ENCODE results near the gene FAM163B. TPM values are rescaled to one million over a fixed set of nuclear protein-coding genes. Genes with fewer than 3 reads are reported as not detected.

FAM163B gene
- total RNA-seq, 2 donors from 2014 or later: not detected

DNA sequence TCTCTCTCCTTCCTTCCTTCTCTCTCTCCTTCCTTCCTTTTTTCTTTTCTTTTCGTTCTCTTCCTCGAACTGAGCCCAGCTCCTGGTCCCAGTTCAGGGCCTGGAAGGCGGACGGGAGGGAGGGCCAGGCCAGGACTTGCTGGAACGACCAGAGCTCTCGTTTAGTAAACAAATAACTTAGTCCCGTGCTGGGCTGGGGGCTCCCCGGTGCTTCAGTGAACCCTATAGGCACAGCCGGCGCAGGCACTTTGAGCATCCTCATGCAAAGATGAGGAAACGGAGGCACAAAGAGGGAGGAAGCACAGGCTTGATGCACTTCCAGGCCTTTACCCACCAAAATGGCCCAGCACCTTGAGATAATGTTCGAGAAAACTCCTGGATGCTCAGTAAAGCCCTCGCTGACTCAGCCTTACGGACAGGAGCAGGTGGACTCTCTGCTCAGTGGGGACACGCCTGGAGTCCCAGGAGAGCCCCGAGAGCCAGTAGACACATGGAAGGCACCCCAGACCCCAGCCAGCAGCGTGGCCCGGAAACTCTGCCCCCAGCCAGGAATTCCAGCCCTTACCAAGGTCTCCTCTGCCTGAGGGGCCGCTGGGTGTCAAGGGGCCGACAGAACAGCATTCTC is 18.8 kb downstream of the FAM163B start:
- DNase-seq (ENCODE audit: low spot score) (no peak), ATAC-seq (ENCODE audit: insufficient number of reproducible peaks, low FRiP score, low read depth) (no peak)
- Histone ChIP-seq H3K4me1 (ENCODE audit: control insufficient read depth in 1 of 2, low read depth in 2 of 2) (peaks cover 0 to 8% of the 10 kb centered on the region in 2 donors), H3K27ac (no peak overlapping the region), H3K36me3 (no peaks in the 10 kb centered on the region), H3K9me3 (no peaks in the 10 kb centered on the region), H3K27me3 (replicated peaks; ENCODE audit: insufficient read depth) (peaks cover 12% of the 10 kb centered on the region), H3K4me3 (no peak overlapping the region)
- TF ChIP-seq, protein P1, sequence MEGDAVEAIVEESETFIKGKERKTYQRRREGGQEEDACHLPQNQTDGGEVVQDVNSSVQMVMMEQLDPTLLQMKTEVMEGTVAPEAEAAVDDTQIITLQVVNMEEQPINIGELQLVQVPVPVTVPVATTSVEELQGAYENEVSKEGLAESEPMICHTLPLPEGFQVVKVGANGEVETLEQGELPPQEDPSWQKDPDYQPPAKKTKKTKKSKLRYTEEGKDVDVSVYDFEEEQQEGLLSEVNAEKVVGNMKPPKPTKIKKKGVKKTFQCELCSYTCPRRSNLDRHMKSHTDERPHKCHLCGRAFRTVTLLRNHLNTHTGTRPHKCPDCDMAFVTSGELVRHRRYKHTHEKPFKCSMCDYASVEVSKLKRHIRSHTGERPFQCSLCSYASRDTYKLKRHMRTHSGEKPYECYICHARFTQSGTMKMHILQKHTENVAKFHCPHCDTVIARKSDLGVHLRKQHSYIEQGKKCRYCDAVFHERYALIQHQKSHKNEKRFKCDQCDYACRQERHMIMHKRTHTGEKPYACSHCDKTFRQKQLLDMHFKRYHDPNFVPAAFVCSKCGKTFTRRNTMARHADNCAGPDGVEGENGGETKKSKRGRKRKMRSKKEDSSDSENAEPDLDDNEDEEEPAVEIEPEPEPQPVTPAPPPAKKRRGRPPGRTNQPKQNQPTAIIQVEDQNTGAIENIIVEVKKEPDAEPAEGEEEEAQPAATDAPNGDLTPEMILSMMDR (IDR thresholded peaks at IDR 0.05): no peak

DNA sequence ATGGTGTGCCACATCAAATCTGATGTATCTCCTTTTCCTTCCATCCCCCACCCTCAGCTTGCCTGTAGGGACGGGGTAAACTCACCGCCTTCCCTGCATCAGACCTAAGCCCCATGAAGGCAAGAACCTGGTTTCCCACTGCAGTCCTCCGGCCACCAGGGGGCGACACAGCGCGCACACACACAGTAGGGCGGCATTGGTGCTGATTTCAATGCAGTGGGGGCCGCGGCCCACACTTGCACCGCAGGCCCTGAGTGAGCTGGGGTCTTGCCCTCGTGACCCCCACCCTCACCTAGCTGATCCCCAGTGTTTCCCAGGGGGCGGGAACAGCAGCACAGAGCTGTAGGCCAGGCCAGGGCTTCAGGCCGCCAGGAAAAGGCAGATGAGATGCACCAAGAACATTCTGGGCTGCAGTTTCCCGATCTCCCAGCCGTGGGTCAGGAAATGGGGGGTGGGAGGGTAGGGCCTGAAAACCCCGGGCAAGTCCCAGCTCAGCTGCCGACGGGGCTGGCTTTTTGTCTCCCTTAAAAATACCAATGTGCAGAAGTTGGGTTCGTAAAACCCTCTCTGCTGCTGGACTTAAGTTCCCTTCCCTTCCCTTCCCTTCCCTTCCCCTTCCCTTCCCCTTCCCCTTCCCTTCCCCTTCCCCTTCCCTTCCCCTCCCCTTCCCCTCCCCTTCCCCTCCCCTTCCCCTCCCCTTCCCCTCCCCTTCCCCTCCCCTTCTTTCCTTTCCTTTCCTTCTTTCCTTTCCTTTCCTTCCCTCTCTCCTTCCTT is 19.5 kb downstream of the FAM163B start:
- Histone ChIP-seq H3K4me3 (no peak overlapping the region), H3K4me1 (ENCODE audit: control insufficient read depth in 1 of 2, low read depth in 2 of 2) (peaks cover 4 to 15% of the 10 kb centered on the region in 2 donors), H3K9me3 (no peaks in the 10 kb centered on the region), H3K27ac (no peak overlapping the region), H3K36me3 (no peaks in the 10 kb centered on the region), H3K27me3 (replicated peaks; ENCODE audit: insufficient read depth) (peaks cover 12% of the 10 kb centered on the region)
- TF ChIP-seq, protein P1 (IDR thresholded peaks at IDR 0.05): no peak
- DNase-seq (ENCODE audit: low spot score) (no peak), ATAC-seq (ENCODE audit: insufficient number of reproducible peaks, low FRiP score, low read depth) (no peak)

DNA sequence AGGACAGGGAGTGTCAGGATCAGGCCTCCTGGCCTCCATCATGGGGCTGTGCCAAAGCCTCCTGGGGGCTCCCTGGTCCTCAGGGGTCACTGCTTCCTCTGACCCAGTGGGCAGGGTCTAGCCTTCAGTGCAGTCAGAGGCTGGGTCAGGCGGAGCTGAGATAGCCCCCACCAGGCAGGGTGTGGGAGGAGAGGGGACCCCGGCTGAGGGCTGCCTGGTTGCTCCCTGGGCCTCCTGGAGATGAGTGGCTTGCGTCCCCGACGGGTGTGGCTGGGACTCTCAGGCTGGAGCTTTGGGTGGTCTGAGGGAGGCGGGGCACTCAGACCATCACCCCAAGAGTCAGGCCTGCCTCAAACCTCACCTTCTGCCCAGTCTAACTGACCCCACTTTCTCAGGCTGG is 21.7 kb downstream of the FAM163B start:
- TF ChIP-seq, protein P1 (IDR thresholded peaks at IDR 0.05): no peak
- no peak for ATAC-seq (ENCODE audit: insufficient number of reproducible peaks, low FRiP score, low read depth)
- Histone ChIP-seq H3K27ac (no peak overlapping the region), H3K27me3 (replicated peaks; ENCODE audit: insufficient read depth) (peaks cover 20% of the 10 kb centered on the region), H3K4me3 (no peak overlapping the region), H3K9me3 (no peaks in the 10 kb centered on the region), H3K36me3 (no peaks in the 10 kb centered on the region), H3K4me1 (ENCODE audit: control insufficient read depth in 1 of 2, low read depth in 2 of 2) (peaks cover 9 to 27% of the 10 kb centered on the region in 2 donors)
- DNase-seq (ENCODE audit: low spot score): no peak

DNA sequence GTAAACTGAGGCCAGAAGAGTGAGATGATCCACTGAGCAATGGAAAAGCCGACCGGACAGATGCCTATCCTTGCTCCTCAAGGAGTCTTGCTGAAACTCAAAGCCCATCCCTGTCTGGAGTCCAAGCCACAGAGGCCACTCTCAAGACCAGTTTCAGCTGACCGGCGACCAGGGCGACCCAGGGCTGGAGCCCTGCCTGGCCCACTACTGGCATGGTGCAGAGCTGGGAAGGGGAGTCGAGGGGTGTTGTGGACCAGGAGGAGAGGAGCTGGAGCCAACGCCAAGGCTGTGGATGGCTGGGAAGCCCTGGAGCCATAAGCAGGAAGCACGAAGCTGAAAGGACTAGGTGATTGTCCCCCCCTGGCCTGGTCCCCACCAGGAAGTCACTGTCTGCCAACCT is 22.1 kb downstream of the FAM163B start:
- H3K4me3 ChIP-seq: no peak overlapping the region
- H3K27ac ChIP-seq: no peak overlapping the region
- ATAC-seq (ENCODE audit: insufficient number of reproducible peaks, low FRiP score, low read depth): no peak

More for the DNA sequence above, 22.1 kb downstream of the FAM163B start:
- H3K27me3 ChIP-seq (replicated peaks; ENCODE audit: insufficient read depth): peaks cover 20% of the 10 kb centered on the region
- no peaks in the 10 kb centered on the region for H3K36me3 ChIP-seq
- H3K9me3 ChIP-seq: no peaks in the 10 kb centered on the region
- H3K4me1 ChIP-seq (ENCODE audit: control insufficient read depth in 1 of 2, low read depth in 2 of 2): peaks cover 9 to 27% of the 10 kb centered on the region in 2 donors
- DNase-seq (ENCODE audit: low spot score): no peak
- TF ChIP-seq, protein P1 (IDR thresholded peaks at IDR 0.05): no peak
